ENCODE measurements around the gene CSNK2A3.

The CSNK2A3 gene

GRCh38 chr11:11313426-11313825 lies 39.6 kb downstream of the CSNK2A3 start:
- H3K9ac ChIP-seq, result no peak overlapping the region
- H3K4me1 ChIP-seq (ENCODE audit: low read depth, poor library complexity, severe bottlenecking), result no peaks in the 10 kb centered on the region
- H3K27me3 ChIP-seq (ENCODE audit: insufficient read depth, low read depth), result no peaks in the 10 kb centered on the region
- no peak overlapping the region for H3K27ac ChIP-seq
- no peak overlapping the region for H3K4me3 ChIP-seq (IDR thresholded peaks at IDR 0.05; ENCODE audit: insufficient read depth, low read depth, low read length)
- H4K20me1 ChIP-seq (ENCODE audit: insufficient read depth), result no peaks in the 10 kb centered on the region
- H3K36me3 ChIP-seq (ENCODE audit: insufficient read depth), result no peaks in the 10 kb centered on the region
- TF ChIP-seq CTCF (conservative IDR thresholded peaks at IDR 0.05; ENCODE audit: low read depth, low read length), result no peak
- H3K79me2 ChIP-seq (ENCODE audit: insufficient read depth, low read depth), result no peaks in the 10 kb centered on the region
- H2AFZ ChIP-seq (ENCODE audit: low read depth), result no peak overlapping the region
- H3K4me2 ChIP-seq, result no peak overlapping the region

- no peaks in the 10 kb centered on the region for H3K79me2 ChIP-seq (ENCODE audit: insufficient read depth, low read depth)
- H3K36me3 ChIP-seq (ENCODE audit: insufficient read depth), result no peaks in the 10 kb centered on the region
- H3K4me1 ChIP-seq (ENCODE audit: low read depth, poor library complexity, severe bottlenecking), result no peaks in the 10 kb centered on the region
- H3K27me3 ChIP-seq (ENCODE audit: insufficient read depth, low read depth), result no peaks in the 10 kb centered on the region
- no peak overlapping the region for H2AFZ ChIP-seq (ENCODE audit: low read depth)
- H3K27ac ChIP-seq, result no peak overlapping the region
- no peak for TF ChIP-seq CTCF (conservative IDR thresholded peaks at IDR 0.05; ENCODE audit: low read depth, low read length)
- H4K20me1 ChIP-seq (ENCODE audit: insufficient read depth), result no peaks in the 10 kb centered on the region
- H3K9ac ChIP-seq, result no peak overlapping the region
- H3K4me2 ChIP-seq, result no peak overlapping the region
- no peak overlapping the region for H3K4me3 ChIP-seq (IDR thresholded peaks at IDR 0.05; ENCODE audit: insufficient read depth, low read depth, low read length)
Observed at GRCh38 chr11:11312738-11313137, 40.3 kb downstream of the CSNK2A3 start.

- Histone ChIP-seq H3K27ac (no peak overlapping the region), H4K20me1 (ENCODE audit: insufficient read depth) (no peaks in the 10 kb centered on the region), H3K36me3 (ENCODE audit: insufficient read depth) (no peaks in the 10 kb centered on the region), H3K4me2 (no peak overlapping the region), H3K4me3 (IDR thresholded peaks at IDR 0.05; ENCODE audit: insufficient read depth, low read depth, low read length) (no peak overlapping the region), H3K9ac (no peak overlapping the region), H3K79me2 (ENCODE audit: insufficient read depth, low read depth) (no peaks in the 10 kb centered on the region), H3K27me3 (ENCODE audit: insufficient read depth, low read depth) (no peaks in the 10 kb centered on the region), H2AFZ (ENCODE audit: low read depth) (no peak overlapping the region), H3K4me1 (ENCODE audit: low read depth, poor library complexity, severe bottlenecking) (no peaks in the 10 kb centered on the region)
- no peak for TF ChIP-seq CTCF (conservative IDR thresholded peaks at IDR 0.05; ENCODE audit: low read depth, low read length)
Observed at GRCh38 chr11:11311169-11311568, 41.9 kb downstream of the CSNK2A3 start.

- Histone ChIP-seq H2AFZ (ENCODE audit: low read depth) (no peak overlapping the region), H4K20me1 (ENCODE audit: insufficient read depth) (no peaks in the 10 kb centered on the region), H3K4me3 (IDR thresholded peaks at IDR 0.05; ENCODE audit: insufficient read depth, low read depth, low read length) (no peak overlapping the region), H3K27me3 (ENCODE audit: insufficient read depth, low read depth) (no peaks in the 10 kb centered on the region), H3K36me3 (ENCODE audit: insufficient read depth) (no peaks in the 10 kb centered on the region), H3K27ac (no peak overlapping the region), H3K9ac (no peak overlapping the region), H3K4me1 (ENCODE audit: low read depth, poor library complexity, severe bottlenecking) (no peaks in the 10 kb centered on the region), H3K4me2 (no peak overlapping the region), H3K79me2 (ENCODE audit: insufficient read depth, low read depth) (no peaks in the 10 kb centered on the region)
- TF ChIP-seq CTCF (conservative IDR thresholded peaks at IDR 0.05; ENCODE audit: low read depth, low read length), result no peak
Observed at GRCh38 chr11:11309906-11310305, 43.1 kb downstream of the CSNK2A3 start.

GRCh38 chr11:11308249-11308648 lies 44.8 kb downstream of the CSNK2A3 start:
- Histone ChIP-seq H3K9ac (no peak overlapping the region), H3K36me3 (ENCODE audit: insufficient read depth) (no peaks in the 10 kb centered on the region), H2AFZ (ENCODE audit: low read depth) (no peak overlapping the region), H3K27me3 (ENCODE audit: insufficient read depth, low read depth) (no peaks in the 10 kb centered on the region), H3K79me2 (ENCODE audit: insufficient read depth, low read depth) (no peaks in the 10 kb centered on the region), H3K27ac (no peak overlapping the region), H3K4me2 (no peak overlapping the region), H3K4me3 (IDR thresholded peaks at IDR 0.05; ENCODE audit: insufficient read depth, low read depth, low read length) (no peak overlapping the region), H4K20me1 (ENCODE audit: insufficient read depth) (no peaks in the 10 kb centered on the region), H3K4me1 (ENCODE audit: low read depth, poor library complexity, severe bottlenecking) (no peaks in the 10 kb centered on the region)
- TF ChIP-seq CTCF (conservative IDR thresholded peaks at IDR 0.05; ENCODE audit: low read depth, low read length), result no peak

All from KMS-11 (cell line).